Activated CD4-positive, CD25-positive, alpha-beta regulatory T cell (primary cell): ENCODE results near the gene ZNF774.
"Not testable (repeated sequence)": the region's sequence is repeated elsewhere in the genome, so short reads cannot be mapped to it uniquely, and the experiment has no call there.

Experiments used
- DNase-seq, 4 experiments: peaks; one replicate each; lab custom pipeline; 2025; lab: John Stamatoyannopoulos, UW

The ZNF774 gene

DNA sequence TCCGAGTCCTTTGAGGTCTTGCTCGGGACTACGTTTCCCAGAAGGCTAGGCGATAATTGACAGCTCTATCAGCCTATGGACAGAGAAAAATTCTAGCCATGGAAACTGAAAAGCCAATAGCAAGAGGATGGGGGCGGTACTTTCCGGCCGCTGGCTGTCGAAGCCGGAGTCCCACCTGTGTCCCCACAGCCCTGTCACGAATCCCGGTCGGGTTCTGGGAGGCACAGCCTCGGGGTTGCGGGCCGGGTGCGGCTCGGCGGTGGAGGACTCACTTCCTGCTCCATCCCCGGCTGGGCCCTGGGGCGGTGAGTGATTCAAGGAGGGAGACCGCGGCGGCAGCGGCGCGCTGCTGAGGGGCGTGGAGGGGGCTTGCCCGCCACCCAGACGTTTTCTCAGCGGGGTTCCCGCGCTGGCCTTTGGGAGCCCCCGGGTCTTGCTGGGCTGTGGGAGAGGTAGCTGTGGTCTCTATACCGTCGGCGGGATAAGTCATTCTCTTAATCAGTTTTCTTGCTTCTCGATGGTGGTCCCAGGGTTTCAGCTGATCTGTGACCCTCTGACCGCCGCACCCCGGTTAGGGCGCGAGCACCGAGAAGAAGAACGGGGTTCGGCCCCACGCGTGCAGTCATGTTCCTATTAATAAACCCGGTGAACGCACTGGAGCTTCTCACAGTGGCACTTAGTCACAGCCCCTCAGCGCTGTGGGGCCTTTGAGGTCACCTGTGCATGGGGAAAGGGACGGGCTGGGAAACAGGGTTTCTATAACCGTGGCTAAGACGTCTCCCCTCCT lies at the start of gene ZNF774:
Gene ZNF774 (plus strand): TSS at position 178 of the 787 bp plus-strand sequence. CDS start 2,377 bp downstream, outside the sequence.
- DNase-seq: peak; percentile 59 to 76 (median 68)

DNA sequence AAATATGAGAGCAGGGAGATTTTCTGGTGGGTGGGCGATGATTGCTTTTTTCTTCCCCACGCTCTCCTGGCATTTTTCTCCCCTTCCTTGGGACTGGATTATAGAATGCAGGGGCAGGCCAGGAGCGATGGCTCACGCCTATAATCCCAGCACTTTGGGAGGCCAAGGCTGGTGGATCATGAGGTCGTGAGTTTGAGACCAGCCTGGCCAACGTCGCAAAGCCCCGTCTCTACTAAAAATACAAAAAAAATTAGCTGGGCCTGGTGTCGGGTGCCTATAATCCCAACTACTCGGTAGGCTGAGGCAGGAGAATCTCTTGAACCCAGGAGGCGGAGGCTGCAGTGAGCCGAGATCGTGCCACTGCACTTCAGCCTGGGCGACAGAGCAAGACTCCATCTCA lies 46.7 kb upstream of the ZNF774 start:
- DNase-seq: not testable (repeated sequence)

DNA sequence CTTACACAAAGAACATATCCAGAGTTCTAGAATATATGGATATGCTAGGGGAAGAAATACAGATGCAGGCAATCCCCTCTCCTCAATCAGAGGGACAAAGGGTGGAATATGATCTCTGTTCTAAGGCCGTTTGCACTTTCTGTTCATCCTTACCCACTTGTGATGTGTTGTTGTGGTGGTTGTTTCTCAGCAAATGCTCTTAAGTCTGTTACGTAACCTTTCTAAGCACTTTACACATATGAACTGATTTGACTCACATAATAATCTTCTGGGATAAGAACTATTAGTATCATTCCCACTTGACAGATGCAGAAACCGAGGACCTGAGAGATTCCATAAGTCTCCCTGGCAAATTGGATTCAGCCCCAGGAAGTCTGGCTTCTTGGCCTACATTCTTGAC lies 46.2 kb upstream of the ZNF774 start:
- no peak for DNase-seq

DNA sequence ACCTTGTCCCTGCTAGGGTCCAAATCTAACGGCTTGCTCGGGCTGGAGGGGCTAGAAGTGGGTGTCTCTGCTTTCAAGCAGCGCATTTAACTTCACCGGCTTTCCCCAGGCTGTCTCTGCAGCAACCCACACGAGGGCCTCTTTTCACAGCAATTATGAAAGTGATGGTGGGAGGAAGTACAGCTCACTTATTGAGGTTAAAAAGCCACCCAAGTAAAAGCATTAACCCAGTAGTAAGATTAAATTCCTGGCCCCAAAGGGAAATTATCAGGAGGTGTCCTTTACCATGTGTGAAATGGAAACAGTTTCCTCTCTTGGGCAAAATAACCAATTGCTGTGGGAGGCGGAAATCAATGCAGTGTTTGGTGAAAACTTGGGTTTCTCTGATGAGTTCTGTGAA lies 45.5 kb upstream of the ZNF774 start:
- DNase-seq: no peak

DNA sequence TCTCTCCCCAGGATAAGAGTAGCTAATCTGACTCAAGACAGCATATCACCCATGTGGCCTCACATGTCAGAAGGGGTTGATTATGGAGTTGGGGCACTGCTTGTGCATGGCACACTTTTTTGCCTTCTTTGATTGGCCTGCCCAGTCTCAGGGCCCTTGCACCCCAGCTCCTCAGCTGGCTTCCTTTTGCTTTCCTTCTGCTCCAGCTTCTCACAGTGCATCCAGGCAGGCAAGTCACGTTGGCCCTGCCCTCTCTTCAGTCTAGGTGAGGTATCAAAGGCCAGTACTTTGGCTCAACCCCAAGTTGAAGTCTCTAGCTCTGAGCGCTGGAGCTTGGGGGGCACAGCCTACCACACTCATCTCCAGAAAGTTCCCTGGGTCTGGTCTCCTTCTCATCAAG lies 44.4 kb upstream of the ZNF774 start:
- no peak for DNase-seq

DNA sequence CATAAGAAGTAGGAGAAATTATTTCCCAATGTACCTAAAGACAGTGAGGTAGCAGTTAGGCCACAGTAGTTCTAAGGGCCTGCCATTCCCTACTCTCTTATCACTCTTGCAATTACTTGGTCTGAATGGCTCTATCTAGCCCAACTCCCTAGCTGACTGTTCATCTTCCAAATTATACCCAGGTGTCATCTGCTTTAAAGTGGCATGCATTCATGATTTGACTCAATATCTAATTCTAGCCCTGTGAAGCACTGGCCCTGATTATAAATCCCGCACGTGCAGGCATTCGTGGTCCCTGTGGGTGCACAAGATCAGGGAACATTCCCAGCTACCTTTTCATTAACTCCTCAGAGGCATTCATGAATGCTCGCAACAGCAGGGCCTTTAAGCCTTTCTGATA lies 43.1 kb upstream of the ZNF774 start:
- DNase-seq: no peak

DNA sequence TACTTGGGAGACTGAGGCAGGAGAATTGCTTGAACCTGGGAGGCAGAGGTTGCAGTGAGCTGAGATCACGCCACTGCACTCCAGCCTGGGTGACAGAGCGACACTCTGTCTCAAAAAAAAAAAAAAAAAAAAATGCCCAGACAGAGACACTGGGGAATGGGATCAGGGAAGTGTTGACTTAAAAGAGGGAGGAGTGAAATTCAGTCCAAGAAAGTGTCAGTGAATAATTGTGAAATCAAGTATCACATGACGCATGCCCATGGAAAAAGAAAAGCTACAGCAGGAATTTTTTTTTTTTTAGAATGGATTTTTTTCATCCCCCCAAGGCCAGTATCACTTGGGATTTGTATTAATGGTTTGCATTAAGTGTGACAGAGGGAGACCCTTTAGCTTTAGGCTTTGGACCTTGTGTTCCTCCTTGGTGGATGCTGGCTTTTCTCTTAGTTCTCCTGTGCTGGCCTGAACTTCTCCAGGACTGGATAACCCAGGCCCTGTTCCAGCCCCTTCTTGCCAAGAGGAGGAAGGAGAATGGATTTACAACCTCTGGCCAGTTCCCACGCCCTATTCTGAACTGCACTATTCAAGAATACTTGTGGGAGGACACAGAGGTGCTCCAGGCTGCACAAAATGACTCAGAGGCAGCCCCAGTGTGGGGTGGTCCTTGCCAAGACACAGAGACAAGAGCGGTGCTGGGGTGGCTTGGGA lies 36.7 kb upstream of the ZNF774 start:
- no peak for DNase-seq

DNA sequence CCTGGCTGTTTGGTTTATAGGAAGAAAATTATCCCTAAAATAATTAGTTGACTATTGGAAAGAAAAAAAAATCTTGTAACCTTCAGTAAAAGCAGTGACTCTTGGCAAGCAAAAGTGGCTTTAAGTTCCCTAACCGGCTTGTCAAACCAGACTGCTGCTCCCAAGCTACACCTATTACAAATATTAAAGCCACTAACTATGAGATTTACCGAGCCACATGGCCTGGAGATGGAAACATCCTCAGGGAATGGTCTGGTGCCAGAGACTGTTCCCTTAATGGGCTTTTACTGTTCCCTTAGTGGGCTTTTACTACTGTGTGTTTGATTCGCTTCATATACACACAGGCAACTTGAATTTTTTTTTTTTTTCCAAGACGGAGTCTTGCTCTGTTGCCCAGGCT lies 35.9 kb upstream of the ZNF774 start:
- DNase-seq: no peak

DNA sequence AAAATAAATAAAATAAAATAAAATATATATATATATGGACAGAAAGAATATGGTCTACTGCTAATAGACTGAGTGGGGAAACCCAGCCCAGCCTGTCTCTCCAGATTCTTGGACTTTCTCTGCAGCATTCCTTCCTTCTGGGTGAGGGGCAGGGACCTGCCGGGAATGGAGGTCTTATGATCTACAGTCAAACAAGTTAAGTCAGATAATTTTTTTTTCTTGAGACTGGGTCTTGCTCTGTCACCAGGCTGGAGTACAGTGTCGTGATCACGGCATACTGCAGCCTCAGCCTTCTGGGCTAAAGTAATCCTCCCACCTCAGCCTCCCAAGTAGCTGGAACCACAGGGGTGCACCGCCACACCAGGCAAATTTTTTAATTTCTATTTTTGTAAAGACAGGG lies 33.5 kb upstream of the ZNF774 start:
- DNase-seq: no peak

DNA sequence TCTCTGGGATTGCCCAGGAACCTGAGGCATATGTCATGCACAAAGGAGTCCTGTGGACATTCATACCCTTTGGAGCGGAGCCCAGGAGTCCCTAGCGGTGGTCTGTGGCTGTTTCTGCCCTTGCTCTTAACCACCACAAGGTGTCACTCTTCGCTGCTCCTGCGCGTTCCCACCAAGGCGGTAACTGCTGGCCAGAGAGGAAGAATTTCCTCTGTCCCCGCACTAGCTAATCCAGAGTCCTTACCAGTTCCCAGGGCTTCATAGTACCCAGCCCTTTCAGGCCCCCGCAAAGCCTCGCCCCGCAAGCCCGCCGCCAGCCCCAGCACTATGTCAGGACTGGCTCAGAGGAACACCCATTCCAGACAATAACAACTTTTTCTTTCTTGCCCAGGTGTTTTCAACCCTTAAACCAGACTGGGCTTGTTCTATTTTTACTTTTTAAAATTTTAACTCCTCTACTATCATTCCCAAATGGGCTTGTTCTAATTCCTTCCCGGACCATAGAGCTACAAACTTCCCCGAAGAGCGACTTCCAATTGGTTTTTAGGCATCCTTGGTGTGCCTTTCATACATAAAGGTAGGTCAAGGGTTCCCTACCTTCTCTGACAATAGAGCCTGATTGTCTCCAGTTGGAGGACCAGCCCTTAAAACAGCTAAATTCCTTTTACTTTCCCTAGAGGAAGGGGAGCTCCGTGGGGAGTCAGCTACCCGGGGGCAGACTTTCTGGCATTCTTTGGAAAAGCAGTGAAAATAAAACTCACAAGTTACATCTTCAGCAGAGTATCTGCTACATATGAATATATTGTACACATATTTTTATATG lies 31.8 kb upstream of the ZNF774 start:
- peak; percentile 9 to 32 (median 18) for DNase-seq

DNA sequence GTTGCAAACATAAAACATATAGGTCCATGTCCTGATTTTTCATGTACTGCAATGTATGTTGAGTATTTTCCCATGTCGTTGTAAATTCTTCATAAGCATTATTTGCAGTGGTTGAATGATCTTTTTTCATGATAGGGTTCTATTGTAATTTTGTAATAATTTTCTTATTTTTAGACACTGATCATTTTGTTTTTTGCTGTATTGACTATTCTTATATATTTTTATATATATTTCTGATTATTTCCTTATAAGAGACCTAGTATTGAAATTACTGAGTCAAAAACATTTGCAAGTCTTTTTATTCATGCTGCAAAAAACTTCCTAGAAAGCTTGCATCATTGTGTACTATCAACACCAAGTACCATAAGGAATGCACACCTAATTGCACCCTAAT lies 31.2 kb upstream of the ZNF774 start:
- DNase-seq: no peak

DNA sequence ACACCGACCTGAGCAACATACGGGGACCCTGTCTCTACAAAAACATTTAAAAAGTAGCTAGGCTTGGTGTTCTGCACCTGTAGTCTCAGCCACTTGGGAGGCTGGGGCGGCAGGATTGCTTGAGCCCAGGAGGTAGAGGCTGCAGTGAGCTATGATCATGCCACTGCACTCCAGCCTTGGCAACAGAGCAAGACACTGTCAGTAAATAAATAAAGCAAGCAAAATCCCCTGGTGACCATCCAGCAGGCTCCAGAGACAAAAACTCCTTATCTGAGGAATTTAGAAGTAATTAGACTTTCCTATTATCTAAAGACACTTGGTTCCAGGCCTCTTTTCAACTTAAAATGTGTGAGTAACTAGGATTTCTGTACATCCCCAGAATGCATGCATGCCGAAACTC lies 29.5 kb upstream of the ZNF774 start:
- DNase-seq: no peak

DNA sequence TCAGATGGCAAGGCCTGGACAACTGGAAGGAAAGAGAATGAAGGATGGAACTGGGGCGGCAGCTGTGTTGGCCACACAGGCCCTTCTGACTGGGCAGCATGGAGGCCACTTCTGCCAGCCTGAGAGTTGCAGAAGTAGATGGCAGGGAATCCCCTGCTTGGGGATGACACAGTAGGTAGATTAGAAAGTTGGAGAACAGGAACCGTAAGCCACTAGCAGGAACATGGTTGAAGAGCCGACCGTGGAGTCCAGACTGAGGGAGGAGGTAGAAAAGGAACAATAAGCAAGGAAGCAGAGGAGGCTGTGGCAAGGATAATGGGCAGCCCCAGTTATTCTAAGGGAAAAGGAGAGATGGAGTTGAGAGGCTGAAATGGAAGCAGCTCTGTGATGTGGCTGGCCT lies 26.4 kb upstream of the ZNF774 start:
- DNase-seq: no peak

DNA sequence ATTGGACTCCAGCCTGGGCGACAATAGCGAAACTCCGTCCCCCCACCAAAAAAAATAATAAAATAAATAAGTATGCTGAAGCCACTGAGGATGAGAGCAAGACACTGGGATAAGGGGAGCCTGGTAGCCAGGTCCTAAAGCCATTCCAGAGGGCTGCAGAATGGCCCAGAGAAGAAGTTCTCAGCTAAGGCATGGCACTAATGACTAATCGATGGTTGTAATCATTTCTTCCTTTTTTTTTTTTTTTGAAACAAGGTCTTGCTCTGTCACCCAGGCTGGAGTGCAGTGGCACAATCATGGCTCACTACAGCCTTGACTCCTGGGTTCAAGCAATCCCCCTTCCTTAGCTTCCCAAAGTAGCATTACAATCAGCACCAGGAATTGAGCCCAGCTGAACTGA lies 25.6 kb upstream of the ZNF774 start:
- DNase-seq: no peak

DNA sequence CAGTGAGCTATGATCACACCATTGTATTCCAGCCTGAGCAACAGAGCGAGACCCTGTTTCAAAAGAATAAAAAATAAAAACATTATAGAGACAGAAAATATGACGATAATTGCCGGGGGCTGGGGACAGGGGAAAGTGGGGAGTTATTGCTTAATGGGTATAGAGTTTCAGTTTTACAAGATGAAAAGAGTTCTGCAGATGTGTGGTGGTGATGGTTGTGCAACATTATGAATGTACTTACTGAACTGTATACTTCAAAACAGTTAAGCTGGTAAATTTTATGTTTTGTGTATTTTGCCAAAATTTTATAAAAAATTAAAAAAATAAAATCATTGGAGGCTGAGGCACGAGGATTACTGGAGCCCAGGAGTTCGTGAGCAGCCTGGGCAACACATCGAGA lies 24.8 kb upstream of the ZNF774 start:
- DNase-seq: no peak

DNA sequence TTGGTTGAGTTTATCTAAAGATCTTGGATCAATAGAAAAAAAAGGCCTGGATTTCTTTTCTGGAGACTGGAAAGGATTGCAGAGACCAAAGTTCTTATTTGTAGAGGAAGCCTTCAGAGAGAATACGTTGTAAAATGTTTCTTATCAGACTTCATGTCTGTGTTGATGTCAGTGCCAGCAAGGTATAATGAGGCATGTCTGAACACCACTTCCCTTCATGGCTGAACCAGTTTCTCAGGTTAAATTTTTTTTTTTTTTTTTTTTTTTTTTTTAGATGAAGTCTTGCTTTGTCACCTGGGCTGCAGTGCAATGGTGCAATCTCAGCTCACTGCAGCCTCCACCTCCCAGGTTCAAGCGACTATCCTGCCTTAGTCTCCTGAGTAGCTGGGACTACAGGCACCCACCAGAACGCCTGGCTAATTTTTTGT lies 17.8 kb upstream of the ZNF774 start:
- no peak for DNase-seq

DNA sequence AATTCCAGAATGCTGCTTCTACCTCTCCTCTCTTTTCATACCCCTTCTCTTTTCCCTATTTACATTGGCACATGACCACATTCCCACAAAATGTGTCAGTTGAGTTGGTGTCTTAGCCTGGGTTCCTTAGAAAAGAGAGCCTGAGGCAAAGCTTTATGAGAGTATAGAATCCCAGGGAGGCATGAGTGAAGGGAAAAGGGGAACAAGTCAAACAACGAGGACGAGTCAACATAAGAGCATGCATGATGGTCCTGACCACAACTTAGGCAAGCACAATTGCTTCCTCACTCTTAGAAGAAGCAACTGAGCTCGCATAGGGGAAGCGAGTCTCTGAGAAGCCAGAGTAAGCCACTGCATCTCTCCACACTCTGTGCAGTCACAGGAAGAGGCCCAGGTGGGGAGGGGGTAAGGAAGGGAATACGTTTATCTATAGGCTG lies 15.4 kb upstream of the ZNF774 start:
- no peak for DNase-seq

DNA sequence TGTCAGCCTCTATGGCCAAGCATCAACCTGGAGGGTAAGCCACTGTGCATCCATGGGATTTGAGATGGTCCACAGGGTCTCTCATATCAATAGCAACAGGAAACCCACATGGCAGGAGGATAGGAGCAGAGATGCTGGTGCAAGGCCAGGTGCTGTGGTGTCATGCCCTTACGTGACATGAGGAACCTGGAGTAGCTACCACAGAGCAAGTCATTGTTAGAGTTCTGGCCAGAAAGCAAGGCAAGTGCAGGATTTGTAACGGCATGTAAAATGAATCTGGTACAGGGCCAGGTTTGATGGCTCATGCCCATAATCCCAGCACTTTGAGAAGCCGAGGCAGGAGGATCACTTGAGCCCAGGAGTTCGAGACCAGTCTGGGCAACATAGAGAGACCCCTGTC lies 14.8 kb upstream of the ZNF774 start:
- DNase-seq: no peak

DNA sequence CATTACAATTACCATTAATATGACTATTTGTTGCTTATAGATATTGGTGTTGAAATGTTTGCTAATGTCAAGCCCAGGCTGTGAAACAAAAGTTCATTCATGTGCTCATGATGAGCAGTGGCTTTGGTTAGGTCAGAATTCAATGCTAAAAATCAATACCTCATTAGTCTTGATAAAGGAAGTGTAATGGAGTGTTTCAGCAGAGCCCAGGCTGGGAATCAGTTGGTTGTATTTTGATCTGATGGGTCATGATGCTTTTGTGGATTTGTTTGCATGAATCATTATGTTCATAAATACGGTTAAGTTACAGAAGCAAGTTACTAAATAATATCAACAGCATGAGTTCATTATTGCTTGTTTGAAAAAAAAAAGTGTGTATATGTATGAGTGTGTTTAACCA lies 13.6 kb upstream of the ZNF774 start:
- no peak for DNase-seq

DNA sequence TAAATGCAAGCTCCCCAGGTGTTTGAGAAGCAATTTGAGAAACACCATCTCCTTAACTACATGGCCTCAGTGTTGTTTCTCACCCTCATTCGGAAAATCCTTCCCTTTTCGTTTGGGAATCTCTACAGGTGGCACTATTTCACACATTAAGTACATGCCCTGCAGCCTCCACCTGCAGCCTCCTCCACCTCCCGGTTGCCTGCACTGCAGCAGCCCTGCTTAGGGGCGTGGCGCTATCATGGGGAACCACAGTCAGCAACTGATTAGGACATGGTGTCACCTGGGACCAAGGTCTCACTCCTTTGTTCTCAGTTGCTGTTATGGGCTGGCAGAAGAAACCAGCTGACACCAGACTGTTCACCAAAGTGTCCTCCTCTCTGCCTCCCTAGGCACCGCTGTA lies 11.7 kb upstream of the ZNF774 start:
- DNase-seq: no peak

DNA sequence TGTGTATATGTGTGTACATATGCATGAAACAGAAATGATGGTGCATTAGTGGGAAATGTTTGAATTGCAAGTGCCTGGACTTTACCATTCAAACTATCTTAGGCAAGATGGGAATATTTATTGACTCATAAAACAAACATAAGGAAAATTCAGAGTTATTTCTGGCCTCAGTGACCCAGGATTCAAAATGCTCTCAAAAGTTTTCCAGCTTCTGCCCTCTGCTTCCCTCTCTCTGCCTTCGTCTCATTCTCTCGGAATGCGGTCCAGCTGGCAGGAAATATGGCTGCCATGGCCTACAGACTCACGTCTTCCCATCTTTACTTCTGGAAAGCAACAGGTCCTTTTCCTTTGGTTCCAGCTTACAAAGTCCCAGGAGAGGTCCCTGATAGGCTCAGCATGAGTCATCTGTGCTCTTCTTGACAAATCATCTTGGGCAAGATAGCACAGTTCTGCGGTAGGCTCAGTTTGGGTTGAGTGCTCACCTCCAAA lies 8.7 kb upstream of the ZNF774 start:
- DNase-seq: no peak

DNA sequence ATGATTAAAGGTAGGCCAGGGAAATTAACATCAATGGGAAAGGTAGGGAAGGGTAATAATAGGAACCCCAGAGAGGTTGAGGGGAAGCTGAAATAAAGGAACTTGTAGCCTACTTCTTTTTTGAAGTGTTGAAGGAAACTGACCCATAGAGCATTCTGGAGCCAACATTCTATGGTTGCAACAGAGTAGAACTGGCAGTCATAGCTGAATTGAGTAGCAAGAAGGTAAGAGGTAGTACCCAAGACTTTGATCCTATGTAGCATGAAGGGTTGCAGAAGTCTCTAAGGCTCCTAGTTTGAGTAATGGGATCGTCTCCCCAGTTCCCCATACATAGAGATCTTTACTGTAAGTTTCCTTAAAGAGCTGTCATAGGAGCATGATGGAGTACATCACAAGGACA lies 7.4 kb upstream of the ZNF774 start:
- no peak for DNase-seq

DNA sequence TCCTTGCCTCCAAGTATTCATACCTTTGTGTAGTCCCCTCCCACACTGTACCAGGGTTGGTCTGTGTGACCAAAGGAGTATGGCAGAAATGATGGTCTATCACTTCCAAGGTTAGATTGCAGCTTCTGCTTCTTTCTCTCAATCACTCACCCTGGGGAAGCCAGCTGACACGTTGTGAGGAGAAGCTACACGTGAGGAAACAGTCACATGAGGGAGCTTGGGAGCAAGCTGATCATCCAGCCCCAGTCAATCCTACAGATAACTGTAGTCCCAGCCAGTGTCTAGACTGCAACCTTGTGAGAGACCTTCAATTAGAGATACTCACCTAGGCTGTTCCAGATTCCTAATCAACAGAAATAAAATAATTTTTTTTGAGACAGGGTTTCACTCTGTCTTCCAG lies 6.2 kb upstream of the ZNF774 start:
- no peak for DNase-seq
